Measurements from ENCODE around the gene PCDHB14.

- TF ChIP-seq CTCF (IDR thresholded peaks at IDR 0.05) (peak in 2 of 6 experiments; percentile 14 to 17), POLR2A (IDR thresholded peaks at IDR 0.05) (no peak)
These were observed 11.0 kb downstream of the PCDHB14 start for GRCh38 chr5:141234109-141234667.
